HepG2 (cell line): Measurements from ENCODE around the gene NFATC2.

Experiments
- BCLAF1 ChIP-seq: fragments of 450-650 bp; IDR thresholded peaks from 2 replicates; pipeline ENCODE4 v1.6.1; 2017; ENCODE audit warnings: mild to moderate bottlenecking
- EZH2 ChIP-seq: conservative IDR thresholded peaks from 2 replicates; pipeline ENCODE4 v1.6.1; 2012; ENCODE audit warnings: mild to moderate bottlenecking, low read depth, low read length, moderate library complexity
- FOXA1 ChIP-seq, 2 experiments: fragments of 450-650 bp in 1 of 2; sonication (generic) in 1 of 2; formaldehyde crosslinking in 1 of 2; IDR thresholded peaks; 2 replicates each; pipeline versions ENCODE4 v1.4.0 to v1.6.1; 2016 to 2020; ENCODE audit warnings: missing genetic modification reagents in 1 of 2
- HNRNPUL1 ChIP-seq: fragments of 200-400 bp; formaldehyde crosslinking; IDR thresholded peaks from 2 replicates; pipeline ENCODE4 v1.6.1; 2017; ENCODE audit warnings: low read depth, mild to moderate bottlenecking, low read length, moderate library complexity
- MAF1 ChIP-seq: sonication (generic); formaldehyde crosslinking; IDR thresholded peaks from 2 replicates; pipeline ENCODE4 v1.5.0; 2020; ENCODE audit warnings: missing genetic modification reagents, borderline replicate concordance
- ZNF772 ChIP-seq: sonication (generic); formaldehyde crosslinking; IDR thresholded peaks from 2 replicates; pipeline ENCODE4 v1.5.0; 2020; ENCODE audit warnings: mild to moderate bottlenecking, missing genetic modification reagents
- ZSCAN5A ChIP-seq: sonication (generic); formaldehyde crosslinking; IDR thresholded peaks from 2 replicates; pipeline ENCODE4 v1.8.0; 2022; ENCODE audit warnings: mild to moderate bottlenecking, missing genetic modification reagents, borderline replicate concordance
- TF ChIP-seq, protein P1 (sequence below): sonication (generic); formaldehyde crosslinking; IDR thresholded peaks from 2 replicates; pipeline ENCODE4 v1.4.0; 2020; ENCODE audit warnings: missing genetic modification reagents
- TF ChIP-seq, protein P2 (sequence below): sonication (generic); formaldehyde crosslinking; IDR thresholded peaks from 2 replicates; pipeline ENCODE4 v1.4.0; 2020; ENCODE audit warnings: low read depth, missing genetic modification reagents

GRCh38 chr20:51526106-51526470 is 16.4 kb downstream of the NFATC2 start:
- TF ChIP-seq EZH2, result no peak
- no peak for TF ChIP-seq MAF1 (CRISPR knock-in tag)
- TF ChIP-seq HNRNPUL1, result no peak
- TF ChIP-seq, protein P1, sequence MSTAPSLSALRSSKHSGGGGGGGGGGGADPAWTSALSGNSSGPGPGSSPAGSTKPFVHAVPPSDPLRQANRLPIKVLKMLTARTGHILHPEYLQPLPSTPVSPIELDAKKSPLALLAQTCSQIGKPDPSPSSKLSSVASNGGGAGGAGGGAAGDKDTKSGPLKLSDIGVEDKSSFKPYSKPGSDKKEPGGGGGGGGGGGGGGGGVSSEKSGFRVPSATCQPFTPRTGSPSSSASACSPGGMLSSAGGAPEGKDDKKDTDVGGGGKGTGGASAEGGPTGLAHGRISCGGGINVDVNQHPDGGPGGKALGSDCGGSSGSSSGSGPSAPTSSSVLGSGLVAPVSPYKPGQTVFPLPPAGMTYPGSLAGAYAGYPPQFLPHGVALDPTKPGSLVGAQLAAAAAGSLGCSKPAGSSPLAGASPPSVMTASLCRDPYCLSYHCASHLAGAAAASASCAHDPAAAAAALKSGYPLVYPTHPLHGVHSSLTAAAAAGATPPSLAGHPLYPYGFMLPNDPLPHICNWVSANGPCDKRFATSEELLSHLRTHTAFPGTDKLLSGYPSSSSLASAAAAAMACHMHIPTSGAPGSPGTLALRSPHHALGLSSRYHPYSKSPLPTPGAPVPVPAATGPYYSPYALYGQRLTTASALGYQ (CRISPR knock-in tag), result no peak
- no peak for TF ChIP-seq ZNF772
- no peak for TF ChIP-seq ZSCAN5A (CRISPR knock-in tag)
- no peak for TF ChIP-seq BCLAF1
- TF ChIP-seq, protein P2, sequence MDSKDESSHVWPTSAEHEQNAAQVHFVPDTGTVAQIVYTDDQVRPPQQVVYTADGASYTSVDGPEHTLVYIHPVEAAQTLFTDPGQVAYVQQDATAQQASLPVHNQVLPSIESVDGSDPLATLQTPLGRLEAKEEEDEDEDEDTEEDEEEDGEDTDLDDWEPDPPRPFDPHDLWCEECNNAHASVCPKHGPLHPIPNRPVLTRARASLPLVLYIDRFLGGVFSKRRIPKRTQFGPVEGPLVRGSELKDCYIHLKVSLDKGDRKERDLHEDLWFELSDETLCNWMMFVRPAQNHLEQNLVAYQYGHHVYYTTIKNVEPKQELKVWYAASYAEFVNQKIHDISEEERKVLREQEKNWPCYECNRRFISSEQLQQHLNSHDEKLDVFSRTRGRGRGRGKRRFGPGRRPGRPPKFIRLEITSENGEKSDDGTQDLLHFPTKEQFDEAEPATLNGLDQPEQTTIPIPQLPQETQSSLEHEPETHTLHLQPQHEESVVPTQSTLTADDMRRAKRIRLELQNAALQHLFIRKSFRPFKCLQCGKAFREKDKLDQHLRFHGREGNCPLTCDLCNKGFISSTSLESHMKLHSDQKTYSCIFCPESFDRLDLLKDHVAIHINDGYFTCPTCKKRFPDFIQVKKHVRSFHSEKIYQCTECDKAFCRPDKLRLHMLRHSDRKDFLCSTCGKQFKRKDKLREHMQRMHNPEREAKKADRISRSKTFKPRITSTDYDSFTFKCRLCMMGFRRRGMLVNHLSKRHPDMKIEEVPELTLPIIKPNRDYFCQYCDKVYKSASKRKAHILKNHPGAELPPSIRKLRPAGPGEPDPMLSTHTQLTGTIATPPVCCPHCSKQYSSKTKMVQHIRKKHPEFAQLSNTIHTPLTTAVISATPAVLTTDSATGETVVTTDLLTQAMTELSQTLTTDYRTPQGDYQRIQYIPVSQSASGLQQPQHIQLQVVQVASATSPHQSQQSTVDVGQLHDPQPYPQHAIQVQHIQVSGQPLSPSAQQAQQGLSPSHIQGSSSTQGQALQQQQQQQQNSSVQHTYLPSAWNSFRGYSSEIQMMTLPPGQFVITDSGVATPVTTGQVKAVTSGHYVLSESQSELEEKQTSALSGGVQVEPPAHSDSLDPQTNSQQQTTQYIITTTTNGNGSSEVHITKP (CRISPR knock-in tag), result no peak
- TF ChIP-seq FOXA1 (IDR thresholded peaks at IDR 0.05), result no peak
- no peak for TF ChIP-seq FOXA1 (CRISPR knock-in tag; IDR thresholded peaks at IDR 0.05)
